DOHH2 (cell line): ENCODE results near the gene FBXO15.

Source experiments
- EZH2phosphoT487 ChIP-seq: fragments of 200-600 bp; sonication (generic); IDR thresholded peaks from 2 replicates; pipeline ENCODE4 v1.6.1; 2017; ENCODE audit warnings: borderline replicate concordance, mild to moderate bottlenecking, antibody characterized with exemption, low read length, moderate library complexity, mixed read lengths
- TF ChIP-seq, protein P1 (sequence below): fragments of 200-600 bp; sonication (generic); IDR thresholded peaks from one replicate; pipeline ENCODE4 v1.5.1; 2014; ENCODE audit warnings: antibody characterized with exemption, mild to moderate bottlenecking, low read depth, low read length; ENCODE audit not compliant: poor library complexity, severe bottlenecking

DNA sequence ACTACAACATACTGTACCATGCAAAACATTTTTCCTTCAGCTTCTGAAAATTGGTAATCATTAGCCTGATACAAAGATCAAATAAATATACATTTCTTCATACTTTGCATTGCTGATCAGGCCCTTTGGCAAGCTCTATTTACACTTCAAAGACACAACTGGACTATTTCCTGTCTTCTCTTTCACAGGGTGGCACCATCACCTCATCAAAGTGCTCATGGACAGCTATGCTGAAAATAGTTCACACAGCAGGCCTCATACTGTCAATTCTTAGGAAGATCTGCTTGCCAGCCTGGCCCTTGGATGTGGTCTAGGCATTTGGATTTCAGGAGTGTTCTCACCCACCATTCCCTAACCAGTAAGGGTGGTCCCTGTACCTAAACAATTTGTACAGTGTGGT is 33.9 kb downstream of the FBXO15 start:
- TF ChIP-seq, protein P1, sequence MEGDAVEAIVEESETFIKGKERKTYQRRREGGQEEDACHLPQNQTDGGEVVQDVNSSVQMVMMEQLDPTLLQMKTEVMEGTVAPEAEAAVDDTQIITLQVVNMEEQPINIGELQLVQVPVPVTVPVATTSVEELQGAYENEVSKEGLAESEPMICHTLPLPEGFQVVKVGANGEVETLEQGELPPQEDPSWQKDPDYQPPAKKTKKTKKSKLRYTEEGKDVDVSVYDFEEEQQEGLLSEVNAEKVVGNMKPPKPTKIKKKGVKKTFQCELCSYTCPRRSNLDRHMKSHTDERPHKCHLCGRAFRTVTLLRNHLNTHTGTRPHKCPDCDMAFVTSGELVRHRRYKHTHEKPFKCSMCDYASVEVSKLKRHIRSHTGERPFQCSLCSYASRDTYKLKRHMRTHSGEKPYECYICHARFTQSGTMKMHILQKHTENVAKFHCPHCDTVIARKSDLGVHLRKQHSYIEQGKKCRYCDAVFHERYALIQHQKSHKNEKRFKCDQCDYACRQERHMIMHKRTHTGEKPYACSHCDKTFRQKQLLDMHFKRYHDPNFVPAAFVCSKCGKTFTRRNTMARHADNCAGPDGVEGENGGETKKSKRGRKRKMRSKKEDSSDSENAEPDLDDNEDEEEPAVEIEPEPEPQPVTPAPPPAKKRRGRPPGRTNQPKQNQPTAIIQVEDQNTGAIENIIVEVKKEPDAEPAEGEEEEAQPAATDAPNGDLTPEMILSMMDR: no peak
- no peak for TF ChIP-seq EZH2phosphoT487
